Stomach smooth muscle (tissue), 2 donors: Measurements from ENCODE around the gene DNAH2.
A peak's percentile ranks its signal among the peaks of the same experiment; 100 is the strongest.

ENCODE experiments used
- H3K27ac ChIP-seq: one replicate; pipeline ENCODE4 v1.7.0; 2013; ENCODE audit warnings: mild to moderate bottlenecking, low read length, inconsistent platforms
- H3K27me3 ChIP-seq, 2 donors: one replicate each; pipeline ENCODE4 v1.7.0; 2013; ENCODE audit warnings: low read length in 2 of 2; ENCODE audit not compliant: insufficient read depth in 2 of 2, control insufficient read depth in 1 of 2
- H3K36me3 ChIP-seq, 2 donors: one replicate each; pipeline ENCODE4 v1.7.0; 2013; ENCODE audit warnings: low read length in 2 of 2; ENCODE audit not compliant: control insufficient read depth in 2 of 2, insufficient read depth in 2 of 2
- H3K4me1 ChIP-seq: one replicate; pipeline ENCODE4 v1.7.0; 2013; ENCODE audit warnings: low read length; ENCODE audit not compliant: control insufficient read depth, insufficient read depth
- H3K4me3 ChIP-seq, 2 donors: one replicate each; pipeline ENCODE4 v1.7.0; 2013; ENCODE audit warnings: low read length in 2 of 2
- H3K9ac ChIP-seq, 2 donors: one replicate each; pipeline ENCODE4 v1.7.0; 2013; ENCODE audit warnings: low read length in 2 of 2, mild to moderate bottlenecking in 1 of 2
- H3K9me3 ChIP-seq, 2 donors: one replicate each; pipeline ENCODE4 v1.7.0; 2013; ENCODE audit warnings: low read length in 2 of 2; ENCODE audit not compliant: control insufficient read depth in 2 of 2
- donor health status: healthy.
- donor health status: Pancreatic carcinoma.

The DNAH2 gene, protein sequence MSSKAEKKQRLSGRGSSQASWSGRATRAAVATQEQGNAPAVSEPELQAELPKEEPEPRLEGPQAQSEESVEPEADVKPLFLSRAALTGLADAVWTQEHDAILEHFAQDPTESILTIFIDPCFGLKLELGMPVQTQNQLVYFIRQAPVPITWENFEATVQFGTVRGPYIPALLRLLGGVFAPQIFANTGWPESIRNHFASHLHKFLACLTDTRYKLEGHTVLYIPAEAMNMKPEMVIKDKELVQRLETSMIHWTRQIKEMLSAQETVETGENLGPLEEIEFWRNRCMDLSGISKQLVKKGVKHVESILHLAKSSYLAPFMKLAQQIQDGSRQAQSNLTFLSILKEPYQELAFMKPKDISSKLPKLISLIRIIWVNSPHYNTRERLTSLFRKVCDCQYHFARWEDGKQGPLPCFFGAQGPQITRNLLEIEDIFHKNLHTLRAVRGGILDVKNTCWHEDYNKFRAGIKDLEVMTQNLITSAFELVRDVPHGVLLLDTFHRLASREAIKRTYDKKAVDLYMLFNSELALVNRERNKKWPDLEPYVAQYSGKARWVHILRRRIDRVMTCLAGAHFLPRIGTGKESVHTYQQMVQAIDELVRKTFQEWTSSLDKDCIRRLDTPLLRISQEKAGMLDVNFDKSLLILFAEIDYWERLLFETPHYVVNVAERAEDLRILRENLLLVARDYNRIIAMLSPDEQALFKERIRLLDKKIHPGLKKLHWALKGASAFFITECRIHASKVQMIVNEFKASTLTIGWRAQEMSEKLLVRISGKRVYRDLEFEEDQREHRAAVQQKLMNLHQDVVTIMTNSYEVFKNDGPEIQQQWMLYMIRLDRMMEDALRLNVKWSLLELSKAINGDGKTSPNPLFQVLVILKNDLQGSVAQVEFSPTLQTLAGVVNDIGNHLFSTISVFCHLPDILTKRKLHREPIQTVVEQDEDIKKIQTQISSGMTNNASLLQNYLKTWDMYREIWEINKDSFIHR (N-terminal part only)

GRCh38 chr17:7716901-7717755, at the start of gene DNAH2:
DNAH2 (plus strand) TSS chr17:7717744; CDS start chr17:7719735, 1,991 bp downstream.
- peak within 1 kb of the TSS; percentile 64 to 72 for H3K4me3 ChIP-seq
- no peak within 1 kb of the TSS for H3K27ac ChIP-seq
- no peaks in the 10 kb centered on the region for H3K36me3 ChIP-seq
- peak within 1 kb of the TSS; percentile 53 to 72 for H3K9ac ChIP-seq
- no peaks in the 10 kb centered on the region for H3K9me3 ChIP-seq
- H3K4me1 ChIP-seq, result peaks cover 19% of the 10 kb centered on the region
- H3K27me3 ChIP-seq, result peaks cover 17 to 23% of the 10 kb centered on the region in 2 donors

- no peak overlapping the region for H3K9ac ChIP-seq
- H3K4me1 ChIP-seq, result peaks cover 2% of the 10 kb centered on the region
- no peaks in the 10 kb centered on the region for H3K27me3 ChIP-seq
- H3K36me3 ChIP-seq, result peaks cover 22 to 29% of the 10 kb centered on the region in 2 donors
- peaks cover 0 to 3% of the 10 kb centered on the region in 2 donors for H3K9me3 ChIP-seq
- no peak overlapping the region for H3K4me3 ChIP-seq
- no peak overlapping the region for H3K27ac ChIP-seq
Measured at GRCh38 chr17:7668482-7668881, 49.1 kb upstream of the DNAH2 start.

- Histone ChIP-seq H3K27ac (no peak overlapping the region), H3K4me1 (no peaks in the 10 kb centered on the region), H3K27me3 (no peaks in the 10 kb centered on the region), H3K36me3 (peaks cover 33 to 40% of the 10 kb centered on the region in 2 donors), H3K9me3 (peaks cover 0 to 6% of the 10 kb centered on the region in 2 donors), H3K4me3 (no peak overlapping the region), H3K9ac (no peak overlapping the region)
Measured at GRCh38 chr17:7673239-7673638, 44.3 kb upstream of the DNAH2 start.

DNA sequence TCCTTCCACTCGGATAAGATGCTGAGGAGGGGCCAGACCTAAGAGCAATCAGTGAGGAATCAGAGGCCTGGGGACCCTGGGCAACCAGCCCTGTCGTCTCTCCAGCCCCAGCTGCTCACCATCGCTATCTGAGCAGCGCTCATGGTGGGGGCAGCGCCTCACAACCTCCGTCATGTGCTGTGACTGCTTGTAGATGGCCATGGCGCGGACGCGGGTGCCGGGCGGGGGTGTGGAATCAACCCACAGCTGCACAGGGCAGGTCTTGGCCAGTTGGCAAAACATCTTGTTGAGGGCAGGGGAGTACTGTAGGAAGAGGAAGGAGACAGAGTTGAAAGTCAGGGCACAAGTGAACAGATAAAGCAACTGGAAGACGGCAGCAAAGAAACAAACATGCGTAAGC, 42.6 kb upstream of the DNAH2 start:
- Histone ChIP-seq H3K27me3 (no peaks in the 10 kb centered on the region), H3K9ac (no peak overlapping the region), H3K9me3 (peaks cover 0 to 6% of the 10 kb centered on the region in 2 donors), H3K36me3 (peaks cover 26 to 34% of the 10 kb centered on the region in 2 donors), H3K4me1 (no peaks in the 10 kb centered on the region), H3K27ac (no peak overlapping the region), H3K4me3 (no peak overlapping the region)

DNA sequence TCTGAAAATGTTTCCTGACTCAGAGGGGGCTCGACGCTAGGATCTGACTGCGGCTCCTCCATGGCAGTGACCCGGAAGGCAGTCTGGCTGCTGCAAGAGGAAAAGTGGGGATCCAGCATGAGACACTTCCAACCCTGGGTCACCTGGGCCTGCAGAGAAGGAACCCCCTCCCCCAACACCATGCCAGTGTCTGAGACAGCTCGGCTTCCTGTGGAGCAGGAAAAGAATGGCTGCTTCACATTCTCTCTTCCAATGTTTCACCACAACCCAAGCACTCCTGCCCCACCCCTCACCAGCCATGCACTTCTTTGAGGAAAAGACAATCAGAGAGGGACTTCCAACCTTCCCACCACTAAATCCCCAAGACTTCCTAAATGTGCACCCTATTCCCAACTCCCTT, 41.0 kb upstream of the DNAH2 start:
- no peaks in the 10 kb centered on the region for H3K27me3 ChIP-seq
- H3K9me3 ChIP-seq, result peaks cover 0 to 6% of the 10 kb centered on the region in 2 donors
- no peak overlapping the region for H3K4me3 ChIP-seq
- H3K4me1 ChIP-seq, result no peaks in the 10 kb centered on the region
- no peak overlapping the region for H3K27ac ChIP-seq
- peaks cover 20 to 22% of the 10 kb centered on the region in 2 donors for H3K36me3 ChIP-seq
- no peak overlapping the region for H3K9ac ChIP-seq

GRCh38 chr17:7677388-7678067, 40.0 kb upstream of the DNAH2 start:
- Histone ChIP-seq H3K27me3 (no peaks in the 10 kb centered on the region), H3K9me3 (peaks cover 0 to 6% of the 10 kb centered on the region in 2 donors), H3K4me1 (no peaks in the 10 kb centered on the region), H3K36me3 (peaks cover 19 to 20% of the 10 kb centered on the region in 2 donors), H3K27ac (no peak overlapping the region), H3K9ac (no peak overlapping the region), H3K4me3 (no peak overlapping the region)

GRCh38 chr17:7684851-7685532, 32.6 kb upstream of the DNAH2 start:
- H3K9ac ChIP-seq, result peak overlapping the region; percentile 96 to 99
- H3K27ac ChIP-seq, result peak overlapping the region; percentile 98
- no peaks in the 10 kb centered on the region for H3K27me3 ChIP-seq
- no peaks in the 10 kb centered on the region for H3K36me3 ChIP-seq
- peak overlapping the region; percentile 99 to 100 for H3K4me3 ChIP-seq
- H3K9me3 ChIP-seq, result no peaks in the 10 kb centered on the region
- peaks cover 19% of the 10 kb centered on the region for H3K4me1 ChIP-seq

DNA sequence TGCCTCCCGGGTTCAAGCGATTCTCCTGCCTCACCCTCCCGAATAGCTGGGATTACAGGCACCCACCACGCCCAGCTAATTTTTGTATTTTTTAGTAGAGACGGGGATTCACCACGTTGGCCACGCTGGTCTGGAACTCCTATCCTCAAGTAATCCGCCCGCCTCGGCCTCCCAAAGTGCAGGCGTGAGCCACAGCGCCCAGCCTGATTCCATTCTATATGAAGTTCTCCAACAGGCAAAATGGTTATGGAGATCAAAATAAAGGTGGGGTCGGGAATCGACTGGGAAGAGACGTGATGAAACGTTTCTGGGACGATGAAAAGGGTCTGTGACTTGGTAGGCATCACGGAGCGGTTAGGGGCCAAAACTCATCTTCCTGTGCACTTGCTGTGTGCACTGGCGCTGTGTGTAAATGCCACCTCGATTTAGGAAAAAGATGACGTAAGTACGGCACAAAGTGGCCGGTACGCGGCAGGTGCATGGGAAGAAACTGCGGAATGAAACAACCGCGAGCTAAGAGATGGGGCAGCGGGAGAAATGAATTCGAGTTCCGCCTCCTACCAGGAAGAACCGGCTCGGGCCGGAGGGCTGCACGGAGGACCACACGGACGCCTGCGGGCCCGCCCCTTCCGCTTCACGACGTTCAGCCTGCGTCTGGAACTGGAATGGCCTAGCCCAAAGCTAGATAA, 31.9 kb upstream of the DNAH2 start:
- Histone ChIP-seq H3K9ac (peak overlapping the region; percentile 96 to 99), H3K4me1 (peaks cover 19% of the 10 kb centered on the region), H3K9me3 (no peaks in the 10 kb centered on the region), H3K27ac (peak overlapping the region; percentile 98), H3K27me3 (no peaks in the 10 kb centered on the region), H3K36me3 (no peaks in the 10 kb centered on the region), H3K4me3 (peak overlapping the region; percentile 99 to 100)
